OCI-LY3 (cell line): ENCODE data around the gene RPL41.

ENCODE experiments used
- H2AFZ ChIP-seq: fragments of 200-600, 300-600 bp; shearing (Covaris generic); 2 replicates; pipeline ENCODE4 v1.6.0; 2014; ENCODE audit warnings: antibody characterized with exemption, low read depth, low read length
- H3K27ac ChIP-seq: fragments of 200-600, 300-600 bp; sonication (generic); 2 replicates; pipeline ENCODE4 v1.5.1; 2014; ENCODE audit warnings: mild to moderate bottlenecking, low read length, moderate library complexity, mixed read lengths
- H3K27me3 ChIP-seq: fragments of 200-600, 300-600 bp; sonication (generic); 2 replicates; pipeline ENCODE4 v1.6.1; 2014; ENCODE audit warnings: low read depth, low read length, mixed read lengths
- H3K36me3 ChIP-seq: fragments of 200-600, 300-600 bp; sonication (generic); replicated peaks from 2 replicates; pipeline ENCODE3; 2014; ENCODE audit warnings: low read depth, low read length, mixed read lengths
- H3K4me1 ChIP-seq: fragments of 300-600, 200-600 bp; sonication (generic); 2 replicates; pipeline ENCODE4 v1.6.1; 2014; ENCODE audit warnings: low read length, mixed read lengths
- H3K4me2 ChIP-seq: fragments of 200-600, 300-600 bp; sonication (generic); 2 replicates; pipeline ENCODE4 v1.6.1; 2014; ENCODE audit warnings: low read length, mixed read lengths
- H3K4me3 ChIP-seq: fragments of 300-600, 200-600 bp; sonication (generic); 2 replicates; pipeline ENCODE4 v1.5.1; 2014; ENCODE audit warnings: antibody characterized with exemption, mild to moderate bottlenecking, low read length, moderate library complexity
- H3K79me2 ChIP-seq: fragments of 300-600, 200-600 bp; shearing (Covaris generic); 2 replicates; pipeline ENCODE4 v1.6.1; 2014; ENCODE audit warnings: mild to moderate bottlenecking, low read length, mixed read lengths
- H3K9ac ChIP-seq: fragments of 300-600, 200-600 bp; shearing (Covaris generic); 2 replicates; pipeline ENCODE4 v1.6.0; 2014; ENCODE audit warnings: mild to moderate bottlenecking, low read length, moderate library complexity
- H3K9me3 ChIP-seq: fragments of 200-600, 300-600 bp; shearing (Covaris generic); 2 replicates; pipeline ENCODE4 v1.6.1; 2014; ENCODE audit warnings: low read length, mixed read lengths; ENCODE audit not compliant: insufficient read depth
- H4K20me1 ChIP-seq: fragments of 200-600, 300-600 bp; sonication (generic); 2 replicates; pipeline ENCODE4 v1.6.1; 2016; ENCODE audit warnings: low read length, mixed read lengths; ENCODE audit not compliant: insufficient read depth
- EZH2phosphoT487 ChIP-seq: fragments of 200-600 bp; shearing (Covaris generic); IDR thresholded peaks from 2 replicates; pipeline ENCODE4 v1.6.1; 2018; ENCODE audit warnings: antibody characterized with exemption, mixed run types, low read depth
- TF ChIP-seq, protein P1 (sequence below): fragments of 200-600, 300-600 bp; sonication (generic); IDR thresholded peaks from 2 replicates; pipeline ENCODE4 v1.5.1; 2014; ENCODE audit warnings: antibody characterized with exemption, low read length, low read depth

The RPL41 gene

DNA sequence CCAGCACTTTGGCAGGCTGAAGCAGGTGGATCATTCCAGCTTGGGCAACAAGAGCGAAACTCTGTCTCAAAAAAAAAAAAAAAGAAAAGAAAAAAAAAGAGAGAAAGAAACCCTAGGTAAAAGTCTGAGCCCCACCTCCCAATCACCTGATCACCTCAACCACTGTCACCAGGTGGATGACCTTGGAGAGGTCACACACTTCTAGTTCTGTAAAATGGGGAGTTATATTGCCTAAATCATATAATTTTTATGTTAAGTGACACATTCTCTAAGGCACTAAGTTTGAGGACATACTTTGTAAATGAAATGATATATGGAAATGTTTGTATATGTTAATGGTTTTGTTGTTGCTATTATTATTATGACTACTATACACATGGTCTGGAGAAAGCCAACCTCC, 38.0 kb upstream of the RPL41 start:
- Histone ChIP-seq H3K27ac (no peak overlapping the region), H3K9ac (no peak overlapping the region), H3K36me3 (no peaks in the 10 kb centered on the region)

GRCh38 chr12:56078931-56079722, 37.3 kb upstream of the RPL41 start:
- H3K79me2 ChIP-seq = no peaks in the 10 kb centered on the region
- H3K27ac ChIP-seq = no peak overlapping the region
- no peaks in the 10 kb centered on the region for H3K9me3 ChIP-seq
- peak overlapping the region; percentile 86 for H3K4me3 ChIP-seq
- peak overlapping the region; percentile 65 for H3K9ac ChIP-seq
- H2AFZ ChIP-seq = peak overlapping the region; percentile 95
- no peaks in the 10 kb centered on the region for H4K20me1 ChIP-seq
- H3K36me3 ChIP-seq = no peaks in the 10 kb centered on the region
- TF ChIP-seq, protein P1, sequence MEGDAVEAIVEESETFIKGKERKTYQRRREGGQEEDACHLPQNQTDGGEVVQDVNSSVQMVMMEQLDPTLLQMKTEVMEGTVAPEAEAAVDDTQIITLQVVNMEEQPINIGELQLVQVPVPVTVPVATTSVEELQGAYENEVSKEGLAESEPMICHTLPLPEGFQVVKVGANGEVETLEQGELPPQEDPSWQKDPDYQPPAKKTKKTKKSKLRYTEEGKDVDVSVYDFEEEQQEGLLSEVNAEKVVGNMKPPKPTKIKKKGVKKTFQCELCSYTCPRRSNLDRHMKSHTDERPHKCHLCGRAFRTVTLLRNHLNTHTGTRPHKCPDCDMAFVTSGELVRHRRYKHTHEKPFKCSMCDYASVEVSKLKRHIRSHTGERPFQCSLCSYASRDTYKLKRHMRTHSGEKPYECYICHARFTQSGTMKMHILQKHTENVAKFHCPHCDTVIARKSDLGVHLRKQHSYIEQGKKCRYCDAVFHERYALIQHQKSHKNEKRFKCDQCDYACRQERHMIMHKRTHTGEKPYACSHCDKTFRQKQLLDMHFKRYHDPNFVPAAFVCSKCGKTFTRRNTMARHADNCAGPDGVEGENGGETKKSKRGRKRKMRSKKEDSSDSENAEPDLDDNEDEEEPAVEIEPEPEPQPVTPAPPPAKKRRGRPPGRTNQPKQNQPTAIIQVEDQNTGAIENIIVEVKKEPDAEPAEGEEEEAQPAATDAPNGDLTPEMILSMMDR = peak; percentile 37
- no peak for TF ChIP-seq EZH2phosphoT487
- peak overlapping the region; percentile 78 for H3K4me2 ChIP-seq
- H3K27me3 ChIP-seq = peaks cover 33% of the 10 kb centered on the region
- no peaks in the 10 kb centered on the region for H3K4me1 ChIP-seq

More for the DNA sequence above, 38.0 kb upstream of the RPL41 start:
- no peak overlapping the region; the same call in 1 of the 2 replicates for H3K4me2 ChIP-seq
- no peaks in the 10 kb centered on the region for H3K79me2 ChIP-seq
- no peaks in the 10 kb centered on the region for H3K4me1 ChIP-seq
- no peaks in the 10 kb centered on the region for H4K20me1 ChIP-seq
- H3K4me3 ChIP-seq = no peak overlapping the region
- no peak overlapping the region for H2AFZ ChIP-seq
- H3K9me3 ChIP-seq = no peaks in the 10 kb centered on the region
- no peak for TF ChIP-seq EZH2phosphoT487
- TF ChIP-seq, protein P1 = no peak
- peaks cover 27% of the 10 kb centered on the region for H3K27me3 ChIP-seq

DNA sequence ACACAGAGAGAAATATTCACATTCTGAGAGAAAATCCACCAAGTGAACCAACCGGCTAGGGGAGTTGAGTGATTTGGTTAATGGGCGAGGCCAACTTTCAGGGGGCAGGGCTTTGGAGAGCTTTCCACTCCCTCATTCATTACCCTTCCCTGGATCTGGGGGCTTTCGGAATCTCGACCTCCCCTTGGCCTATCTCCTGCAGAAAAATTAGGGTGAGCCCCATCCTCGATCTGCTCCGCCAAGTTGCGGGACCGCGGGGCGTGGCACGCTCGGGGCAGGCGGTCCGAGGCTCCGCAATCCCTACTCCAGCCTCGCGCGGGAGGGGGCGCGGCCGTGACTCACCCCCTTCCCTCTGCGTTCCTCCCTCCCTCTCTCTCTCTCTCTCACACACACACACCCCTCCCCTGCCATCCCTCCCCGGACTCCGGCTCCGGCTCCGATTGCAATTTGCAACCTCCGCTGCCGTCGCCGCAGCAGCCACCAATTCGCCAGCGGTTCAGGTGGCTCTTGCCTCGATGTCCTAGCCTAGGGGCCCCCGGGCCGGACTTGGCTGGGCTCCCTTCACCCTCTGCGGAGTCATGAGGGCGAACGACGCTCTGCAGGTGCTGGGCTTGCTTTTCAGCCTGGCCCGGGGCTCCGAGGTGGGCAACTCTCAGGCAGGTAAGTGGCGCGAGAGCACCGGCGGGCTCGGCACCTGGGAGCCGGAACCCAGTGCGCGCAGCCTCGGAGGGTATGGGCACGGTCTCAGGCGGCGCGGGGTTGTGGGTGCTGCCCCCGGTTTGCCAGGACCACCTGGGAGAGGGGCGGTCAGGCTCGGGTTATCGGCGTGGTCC, 36.5 kb upstream of the RPL41 start, which contains the start of gene ERBB3:
TSS of gene ERBB3 (plus strand) at position 443 of the 833 bp plus-strand sequence. CDS start at position 579, 136 bp downstream.
- no peaks in the 10 kb centered on the region for H3K4me1 ChIP-seq
- H3K9ac ChIP-seq = peak within 1 kb of the TSS; percentile 65
- H3K27ac ChIP-seq = no peak within 1 kb of the TSS

More for the DNA sequence above, 36.5 kb upstream of the RPL41 start, which contains the start of gene ERBB3:
- Histone ChIP-seq H3K4me2 (peak within 1 kb of the TSS; percentile 78), H3K4me3 (peak within 1 kb of the TSS; percentile 86), H3K9me3 (no peaks in the 10 kb centered on the region), H3K79me2 (no peaks in the 10 kb centered on the region), H3K27me3 (peaks cover 33% of the 10 kb centered on the region), H4K20me1 (no peaks in the 10 kb centered on the region), H2AFZ (peak within 1 kb of the TSS; percentile 95), H3K36me3 (no peaks in the 10 kb centered on the region)
- TF ChIP-seq, protein P1 = no peak
- no peak for TF ChIP-seq EZH2phosphoT487
